Subcutaneous abdominal adipose tissue (tissue), 5 donors: Measurements from ENCODE around the gene TLR3.
"Not testable (repeated sequence)": the region's sequence is repeated elsewhere in the genome, so short reads cannot be mapped to it uniquely, and the experiment has no call there.

ENCODE experiments used
- H3K27ac ChIP-seq: one replicate; pipeline ENCODE4 v1.7.0; 2013; ENCODE audit warnings: low read depth, mild to moderate bottlenecking, inconsistent platforms, low read length, moderate library complexity
- H3K27me3 ChIP-seq, 5 donors: one replicate each; pipeline ENCODE4 v1.7.0; 2013; ENCODE audit warnings: low read length in 5 of 5, inconsistent platforms in 1 of 5; ENCODE audit not compliant: control insufficient read depth in 5 of 5, insufficient read depth in 4 of 5
- H3K36me3 ChIP-seq, 5 donors: one replicate each; pipeline ENCODE4 v1.7.0; 2013; ENCODE audit warnings: low read length in 5 of 5; ENCODE audit not compliant: control insufficient read depth in 5 of 5, insufficient read depth in 5 of 5
- H3K4me1 ChIP-seq, 5 donors: one replicate each; pipeline ENCODE4 v1.7.0; 2013; ENCODE audit warnings: low read length in 5 of 5, mild to moderate bottlenecking in 3 of 5, moderate library complexity in 1 of 5; ENCODE audit not compliant: control insufficient read depth in 5 of 5, insufficient read depth in 5 of 5
- H3K4me3 ChIP-seq, 5 donors: one replicate each; pipeline ENCODE4 v1.7.0; 2013; ENCODE audit warnings: low read length in 5 of 5, low read depth in 1 of 5
- H3K9ac ChIP-seq, 5 donors: one replicate each; pipeline ENCODE4 v1.7.0; 2013; ENCODE audit warnings: low read length in 5 of 5, mild to moderate bottlenecking in 4 of 5, moderate library complexity in 3 of 5
- H3K9me3 ChIP-seq, 5 donors: one replicate each; pipeline ENCODE4 v1.7.0; 2013; ENCODE audit warnings: low read length in 5 of 5; ENCODE audit not compliant: control insufficient read depth in 5 of 5
- donor health status: healthy.
- donor health status: healthy.
- donor health status: healthy.
- donor health status: healthy.
- donor health status: healthy.

TLR3 gene

DNA sequence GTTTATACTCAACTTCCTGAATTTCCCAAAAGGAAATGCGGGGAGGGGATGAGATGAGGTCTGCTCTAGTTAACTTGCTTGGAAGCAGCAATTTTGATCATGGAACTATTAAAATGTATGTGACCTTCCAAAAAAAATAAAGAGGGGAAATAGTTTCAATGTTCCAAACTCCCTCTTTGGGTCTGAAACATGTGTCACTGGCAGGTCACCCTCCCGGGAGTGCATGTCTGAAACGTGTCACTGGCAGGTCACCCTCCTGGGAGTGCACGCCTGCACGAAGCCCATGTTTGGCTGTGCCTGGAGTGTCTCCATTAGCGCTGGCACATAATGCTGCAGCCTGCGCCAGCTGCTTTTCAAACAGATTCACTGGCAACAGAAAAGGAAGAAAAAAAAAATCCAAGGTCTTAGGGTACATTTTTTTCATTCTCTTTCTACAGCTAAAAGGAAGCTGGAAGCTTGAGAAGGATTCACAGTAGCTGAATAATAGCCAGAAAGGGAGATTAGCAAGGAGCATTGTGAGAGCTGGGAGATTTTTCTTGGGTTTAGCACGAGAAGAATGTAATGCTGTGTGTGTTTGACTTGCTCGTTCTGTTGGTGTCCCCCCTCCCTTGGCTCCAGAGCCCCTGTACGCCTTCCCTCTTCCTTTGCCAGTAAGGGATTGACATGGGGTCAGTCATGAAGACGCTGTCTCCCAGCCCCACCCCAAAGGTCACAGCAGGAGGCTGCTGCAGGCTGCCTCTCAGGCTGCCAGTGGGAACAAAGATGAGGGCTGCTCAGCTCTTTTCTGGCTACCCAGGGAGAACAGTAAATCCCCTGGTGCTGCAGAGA lies 39.2 kb upstream of the TLR3 start:
- peaks cover 10 to 22% (median 19%) of the 10 kb centered on the region in 5 donors for H3K4me1 ChIP-seq
- H3K9ac ChIP-seq = peak overlapping the region in 1 of 5 donors; percentile 35
- H3K4me3 ChIP-seq = peak overlapping the region; percentile 32 to 67 (median 52)
- no peaks in the 10 kb centered on the region for H3K27me3 ChIP-seq
- peak overlapping the region; percentile 57 for H3K27ac ChIP-seq
- H3K36me3 ChIP-seq = no peaks in the 10 kb centered on the region
- no peaks in the 10 kb centered on the region for H3K9me3 ChIP-seq

GRCh38 chr4:186030399-186030775 lies 38.6 kb upstream of the TLR3 start:
- Histone ChIP-seq H3K4me1 (peaks cover 10 to 22% (median 19%) of the 10 kb centered on the region in 5 donors), H3K36me3 (no peaks in the 10 kb centered on the region), H3K9ac (no peak overlapping the region), H3K27ac (no peak overlapping the region), H3K4me3 (peak overlapping the region; percentile 32 to 67 (median 52)), H3K9me3 (no peaks in the 10 kb centered on the region), H3K27me3 (no peaks in the 10 kb centered on the region)

GRCh38 chr4:186030795-186031194 lies 38.2 kb upstream of the TLR3 start:
- H3K4me1 ChIP-seq = peaks cover 10 to 22% (median 19%) of the 10 kb centered on the region in 5 donors
- H3K27ac ChIP-seq = no peak overlapping the region
- no peaks in the 10 kb centered on the region for H3K36me3 ChIP-seq
- H3K9me3 ChIP-seq = no peaks in the 10 kb centered on the region
- no peak overlapping the region for H3K9ac ChIP-seq
- no peak overlapping the region for H3K4me3 ChIP-seq
- H3K27me3 ChIP-seq = no peaks in the 10 kb centered on the region

GRCh38 chr4:186032259-186032658 lies 36.7 kb upstream of the TLR3 start:
- Histone ChIP-seq H3K4me3 (no peak overlapping the region), H3K27me3 (peaks cover 0 to 3% (median 0%) of the 10 kb centered on the region in 5 donors), H3K9me3 (no peaks in the 10 kb centered on the region), H3K4me1 (peaks cover 10 to 22% (median 19%) of the 10 kb centered on the region in 5 donors), H3K36me3 (no peaks in the 10 kb centered on the region), H3K9ac (no peak overlapping the region), H3K27ac (no peak overlapping the region)

- no peaks in the 10 kb centered on the region for H3K36me3 ChIP-seq
- no peak overlapping the region for H3K4me3 ChIP-seq
- no peaks in the 10 kb centered on the region for H3K9me3 ChIP-seq
- H3K27me3 ChIP-seq = peaks cover 0 to 5% (median 3%) of the 10 kb centered on the region in 5 donors
- no peak overlapping the region for H3K9ac ChIP-seq
- no peak overlapping the region for H3K27ac ChIP-seq
- peaks cover 10 to 24% (median 19%) of the 10 kb centered on the region in 5 donors for H3K4me1 ChIP-seq
Observed at GRCh38 chr4:186033027-186033426, 35.9 kb upstream of the TLR3 start.

DNA sequence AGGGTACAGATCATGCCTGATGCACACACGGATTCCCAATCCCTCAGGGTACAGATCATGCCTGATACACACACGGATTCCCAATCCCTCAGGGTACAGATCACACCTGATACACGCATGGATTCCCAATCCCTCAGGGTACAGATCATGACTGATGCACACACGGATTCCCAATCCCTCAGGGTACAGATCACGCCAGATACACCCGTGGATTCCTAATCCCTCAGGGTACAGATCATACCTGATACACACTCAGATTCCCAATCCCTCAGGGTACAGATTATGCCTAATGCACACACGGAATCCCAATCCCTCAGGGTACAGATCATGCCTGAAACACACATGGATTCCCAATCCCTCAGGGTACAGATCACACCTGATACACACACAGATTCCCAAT lies 34.3 kb upstream of the TLR3 start:
- not testable (repeated sequence) for H3K9me3 ChIP-seq, H3K4me3 ChIP-seq, H3K27ac ChIP-seq, H3K9ac ChIP-seq, H3K27me3 ChIP-seq, H3K36me3 ChIP-seq
- H3K4me1 ChIP-seq = peaks cover 10 to 21% (median 17%) of the 10 kb centered on the region in 5 donors

DNA sequence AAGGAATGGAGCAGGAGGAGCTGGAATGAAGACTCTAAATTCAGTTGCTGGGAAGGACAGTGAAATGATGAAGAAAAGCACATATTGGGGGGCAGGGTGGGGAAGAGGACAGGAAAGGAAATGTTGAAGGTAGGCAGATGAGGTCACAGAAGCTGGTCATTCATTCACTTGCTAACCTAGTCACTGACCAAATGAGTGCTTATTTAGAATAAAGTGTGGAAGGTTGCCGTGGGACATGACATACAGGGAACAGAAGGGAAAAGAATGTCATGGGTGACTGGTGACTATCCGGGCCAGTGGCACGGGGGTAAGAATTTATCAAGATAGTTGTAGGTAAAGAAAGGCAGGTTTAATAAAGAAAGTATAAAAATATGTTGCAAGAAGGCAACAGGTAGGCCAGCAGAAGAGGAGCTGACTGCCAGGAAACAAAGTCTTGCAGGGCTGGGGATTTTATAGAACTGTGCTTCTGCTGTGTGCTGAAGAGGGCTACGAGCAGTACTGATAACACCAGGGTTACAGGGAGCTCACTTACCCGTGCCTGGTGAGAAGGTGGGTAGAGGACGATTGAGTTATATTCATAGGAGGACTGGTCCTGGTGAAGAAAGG lies 31.9 kb upstream of the TLR3 start:
- no peaks in the 10 kb centered on the region for H3K9me3 ChIP-seq
- no peak overlapping the region for H3K9ac ChIP-seq
- H3K27me3 ChIP-seq = peaks cover 0 to 7% (median 4%) of the 10 kb centered on the region in 5 donors
- peaks cover 0 to 5% (median 3%) of the 10 kb centered on the region in 5 donors for H3K4me1 ChIP-seq
- H3K27ac ChIP-seq = no peak overlapping the region
- H3K36me3 ChIP-seq = no peaks in the 10 kb centered on the region
- no peak overlapping the region for H3K4me3 ChIP-seq

- H3K36me3 ChIP-seq = no peaks in the 10 kb centered on the region
- no peaks in the 10 kb centered on the region for H3K9me3 ChIP-seq
- peaks cover 0 to 5% (median 3%) of the 10 kb centered on the region in 5 donors for H3K4me1 ChIP-seq
- peaks cover 0 to 7% (median 4%) of the 10 kb centered on the region in 5 donors for H3K27me3 ChIP-seq
- H3K4me3 ChIP-seq = no peak overlapping the region
- H3K9ac ChIP-seq = no peak overlapping the region
- no peak overlapping the region for H3K27ac ChIP-seq
Observed at GRCh38 chr4:186037692-186038658, 31.0 kb upstream of the TLR3 start.

GRCh38 chr4:186039697-186040096 lies 29.3 kb upstream of the TLR3 start:
- H3K9ac ChIP-seq = no peak overlapping the region
- H3K4me1 ChIP-seq = peaks cover 0 to 5% (median 3%) of the 10 kb centered on the region in 5 donors

More at GRCh38 chr4:186039697-186040096, 29.3 kb upstream of the TLR3 start:
- no peak overlapping the region for H3K27ac ChIP-seq
- peaks cover 0 to 7% (median 4%) of the 10 kb centered on the region in 5 donors for H3K27me3 ChIP-seq
- H3K4me3 ChIP-seq = no peak overlapping the region
- no peaks in the 10 kb centered on the region for H3K36me3 ChIP-seq
- no peaks in the 10 kb centered on the region for H3K9me3 ChIP-seq
